ENCODE measurements around the gene NDUFC2. TPM values are rescaled to one million over a fixed set of nuclear protein-coding genes. Genes with fewer than 3 reads are reported as not detected.

NDUFC2 gene
- total and polyA plus RNA-seq, 2 of the 13 experiments (the other 11 are each of a cell fraction or from before 2014, with no cell fraction given) = 256 to 363 TPM

DNA sequence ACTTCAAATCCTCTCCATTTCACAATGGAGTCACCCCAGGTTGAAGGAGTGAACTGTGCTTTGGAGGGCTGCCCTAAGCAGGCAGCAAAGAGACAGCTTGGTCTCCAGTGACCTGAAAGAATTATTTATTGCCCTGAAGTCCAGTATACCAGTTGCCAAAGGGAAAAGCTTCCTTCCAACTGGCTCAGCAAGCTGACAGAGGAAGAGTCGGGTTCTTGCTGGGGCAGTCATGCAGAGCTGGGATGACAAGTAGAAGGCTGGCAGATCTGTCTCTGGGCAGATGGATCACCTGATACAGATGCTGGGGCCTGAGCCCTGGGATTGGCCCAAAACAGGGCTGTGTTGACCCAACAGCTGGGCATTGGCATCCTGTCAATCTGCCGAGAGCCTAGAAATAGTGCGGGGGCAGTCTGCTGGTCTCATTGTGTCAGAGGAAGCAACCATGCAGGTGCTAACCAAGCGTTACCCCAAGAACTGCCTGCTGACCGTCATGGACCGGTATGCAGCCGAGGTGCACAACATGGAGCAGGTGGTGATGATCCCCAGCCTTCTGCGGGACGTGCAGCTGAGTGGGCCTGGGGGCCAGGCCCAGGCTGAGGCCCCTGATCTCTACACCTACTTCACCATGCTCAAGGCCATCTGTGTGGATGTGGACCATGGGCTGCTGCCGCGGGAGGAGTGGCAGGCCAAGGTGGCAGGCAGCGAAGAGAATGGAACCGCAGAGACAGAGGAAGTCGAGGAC lies 16.1 kb downstream of the NDUFC2 start, which contains the start of gene THRSP:
THRSP (plus strand) TSS at position 422 of the 742 bp plus-strand sequence; CDS start at position 443, 21 bp downstream.
- FAIRE-seq (no peak), DNase-seq (ENCODE audit: low spot score) (no peak), ATAC-seq (no peak)
- TF ChIP-seq ZFP37 (CRISPR knock-in tag; IDR thresholded peaks at IDR 0.05; ENCODE audit: borderline replicate concordance) (no peak), ZBTB38 (CRISPR knock-in tag; IDR thresholded peaks at IDR 0.05) (0 out of 2 replicates have a peak, but pooled peaks have one; percentile 36), PHB2 (IDR thresholded peaks at IDR 0.05; ENCODE audit: partially characterized antibody) (no peak), FOSL2 (CRISPR knock-in tag; IDR thresholded peaks at IDR 0.05) (no peak), ZNF557 (CRISPR knock-in tag; IDR thresholded peaks at IDR 0.05) (no peak), POGZ (CRISPR knock-in tag; IDR thresholded peaks at IDR 0.05) (no peak), ZNF207 (IDR thresholded peaks at IDR 0.05; ENCODE audit: borderline replicate concordance) (no peak), ZFP36L1 (CRISPR knock-in tag; IDR thresholded peaks at IDR 0.05) (no peak), ZNF331 (CRISPR knock-in tag; IDR thresholded peaks at IDR 0.05) (no peak), TSC22D2 (CRISPR knock-in tag; IDR thresholded peaks at IDR 0.05; ENCODE audit: borderline replicate concordance) (no peak)
- TF ChIP-seq, protein P1, sequence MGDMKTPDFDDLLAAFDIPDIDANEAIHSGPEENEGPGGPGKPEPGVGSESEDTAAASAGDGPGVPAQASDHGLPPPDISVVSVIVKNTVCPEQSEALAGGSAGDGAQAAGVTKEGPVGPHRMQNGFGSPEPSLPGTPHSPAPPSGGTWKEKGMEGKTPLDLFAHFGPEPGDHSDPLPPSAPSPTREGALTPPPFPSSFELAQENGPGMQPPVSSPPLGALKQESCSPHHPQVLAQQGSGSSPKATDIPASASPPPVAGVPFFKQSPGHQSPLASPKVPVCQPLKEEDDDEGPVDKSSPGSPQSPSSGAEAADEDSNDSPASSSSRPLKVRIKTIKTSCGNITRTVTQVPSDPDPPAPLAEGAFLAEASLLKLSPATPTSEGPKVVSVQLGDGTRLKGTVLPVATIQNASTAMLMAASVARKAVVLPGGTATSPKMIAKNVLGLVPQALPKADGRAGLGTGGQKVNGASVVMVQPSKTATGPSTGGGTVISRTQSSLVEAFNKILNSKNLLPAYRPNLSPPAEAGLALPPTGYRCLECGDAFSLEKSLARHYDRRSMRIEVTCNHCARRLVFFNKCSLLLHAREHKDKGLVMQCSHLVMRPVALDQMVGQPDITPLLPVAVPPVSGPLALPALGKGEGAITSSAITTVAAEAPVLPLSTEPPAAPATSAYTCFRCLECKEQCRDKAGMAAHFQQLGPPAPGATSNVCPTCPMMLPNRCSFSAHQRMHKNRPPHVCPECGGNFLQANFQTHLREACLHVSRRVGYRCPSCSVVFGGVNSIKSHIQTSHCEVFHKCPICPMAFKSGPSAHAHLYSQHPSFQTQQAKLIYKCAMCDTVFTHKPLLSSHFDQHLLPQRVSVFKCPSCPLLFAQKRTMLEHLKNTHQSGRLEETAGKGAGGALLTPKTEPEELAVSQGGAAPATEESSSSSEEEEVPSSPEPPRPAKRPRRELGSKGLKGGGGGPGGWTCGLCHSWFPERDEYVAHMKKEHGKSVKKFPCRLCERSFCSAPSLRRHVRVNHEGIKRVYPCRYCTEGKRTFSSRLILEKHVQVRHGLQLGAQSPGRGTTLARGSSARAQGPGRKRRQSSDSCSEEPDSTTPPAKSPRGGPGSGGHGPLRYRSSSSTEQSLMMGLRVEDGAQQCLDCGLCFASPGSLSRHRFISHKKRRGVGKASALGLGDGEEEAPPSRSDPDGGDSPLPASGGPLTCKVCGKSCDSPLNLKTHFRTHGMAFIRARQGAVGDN (CRISPR knock-in tag; IDR thresholded peaks at IDR 0.05) = peak; percentile 37; the same call in 1 of the 2 replicates
- CTCF ChIA-PET (ENCODE audit: low intra/inter-chr PET ratio, low total read pairs) = no interaction called here
- in situ Hi-C loops (cut with HindIII; ENCODE audit: extremely low pct_ligation_motif_present, low pct_unique_long_range_greater_than_20kb) = no loop called here
- H3K9me3 ChIP-seq (ENCODE audit: low read length) = no peaks in the 10 kb centered on the region
- peaks cover 0 to 10% of the 10 kb centered on the region in 2 experiments; a peak in 2 of 5 replicates for H3K36me3 ChIP-seq (replicated peaks in 1 of 2; ENCODE audit: control insufficient read depth in 1 of 2, insufficient read depth in 2 of 2, low read length in 2 of 2)
- H3K79me2 ChIP-seq (ENCODE audit: insufficient read depth, low read length) = no peaks in the 10 kb centered on the region
- WGBS (ENCODE audit: low lambda C conversion rate) = 96% methylated on average over 11 of the region's 14 CpGs
- H3K4me3 ChIP-seq (replicated peaks in 1 of 3; ENCODE audit: insufficient read depth in 1 of 3, low read depth in 2 of 3, low read length in 3 of 3) = no peak within 1 kb of the TSS
- H3K9ac ChIP-seq (ENCODE audit: insufficient read depth, low read depth, low read length) = no peak within 1 kb of the TSS
- POLR2A ChIA-PET = interaction anchor here (0.8 to 0.9 kb wide), 2 partner anchors 10 to 126 kb away, joined by 3 read pairs; no protein-coding TSS in a partner anchor
- no peak within 1 kb of the TSS for H2AFZ ChIP-seq (ENCODE audit: low read length)
- H3K27me3 ChIP-seq (ENCODE audit: control insufficient read depth in 1 of 2, insufficient read depth in 2 of 2, low read length in 2 of 2) = no peaks in the 10 kb centered on the region
- H4K20me1 ChIP-seq (ENCODE audit: insufficient read depth, low read length) = no peaks in the 10 kb centered on the region
- H3K4me1 ChIP-seq (ENCODE audit: insufficient read depth, low read length) = peaks cover 37% of the 10 kb centered on the region
- no TSS peak for BruUV-seq (replicated peaks)
- H3K4me2 ChIP-seq (ENCODE audit: low read depth, low read length) = no peak within 1 kb of the TSS
- intact Hi-C loops (cut with micrococcal nuclease; ENCODE audit: unreplicated experiment) = no loop called here
- no peak within 1 kb of the TSS for H3K27ac ChIP-seq (ENCODE audit: extremely low read length, insufficient read depth, low read length)
